DND-41 (cell line): ENCODE results near the gene MRRF.

Experiments
- ATAC-seq: fragments of 200-7000 bp; cut with Tn5 transposase; 3 replicates; pipeline ENCODE4 v1.9.1; 2021; ENCODE audit warnings: low read depth; ENCODE audit not compliant: insufficient read depth
- DNase-seq: peaks from one replicate; pipeline ENCODE4 v3.0.0-alpha.2; 2020
- H2AFZ ChIP-seq: 2 replicates; pipeline ENCODE4 v1.6.0; 2012; ENCODE audit warnings: low read depth, low read length
- H3K27ac ChIP-seq: 2 replicates; pipeline ENCODE4 v1.5.1; 2012; ENCODE audit warnings: low read length, inconsistent platforms
- H3K27me3 ChIP-seq: fragments of 200-600 bp; sonication (generic); 2 replicates; pipeline ENCODE4 v1.6.0; 2012; ENCODE audit warnings: low read length, mild to moderate bottlenecking, inconsistent platforms; ENCODE audit not compliant: insufficient read depth, poor library complexity
- H3K36me3 ChIP-seq: 2 replicates; pipeline ENCODE4 v1.5.1; 2012; ENCODE audit warnings: low read length, inconsistent platforms; ENCODE audit not compliant: insufficient read depth
- H3K4me1 ChIP-seq: 2 replicates; pipeline ENCODE4 v1.5.1; 2012; ENCODE audit warnings: mild to moderate bottlenecking, low read length; ENCODE audit not compliant: insufficient read depth
- H3K4me2 ChIP-seq: 2 replicates; pipeline ENCODE4 v1.6.0; 2012; ENCODE audit warnings: mild to moderate bottlenecking, moderate library complexity, low read length, inconsistent platforms; ENCODE audit not compliant: insufficient read depth
- H3K4me3 ChIP-seq, 2 experiments: fragments of 200-600 bp in 1 of 2; shearing (Covaris generic) in 1 of 2; 2 replicates each; pipeline ENCODE4 v1.5.1; 2012 to 2016; ENCODE audit warnings: inconsistent platforms in 2 of 2, low read length in 2 of 2, mild to moderate bottlenecking in 2 of 2, low read depth in 1 of 2, moderate library complexity in 1 of 2
- H3K79me2 ChIP-seq: 2 replicates; pipeline ENCODE4 v1.6.0; 2012; ENCODE audit warnings: low read length, inconsistent platforms; ENCODE audit not compliant: insufficient read depth
- H3K9ac ChIP-seq: 2 replicates; pipeline ENCODE4 v1.6.0; 2012; ENCODE audit warnings: low read depth, mild to moderate bottlenecking, inconsistent platforms, low read length, moderate library complexity
- H3K9me3 ChIP-seq: 2 replicates; pipeline ENCODE4 v1.5.1; 2012; ENCODE audit warnings: low read length, moderate library complexity, mild to moderate bottlenecking, inconsistent platforms; ENCODE audit not compliant: insufficient read depth, severe bottlenecking
- H4K20me1 ChIP-seq: 2 replicates; pipeline ENCODE4 v1.6.0; 2012; ENCODE audit warnings: low read length; ENCODE audit not compliant: insufficient read depth
- EZH2 ChIP-seq: IDR thresholded peaks from 3 replicates; pipeline ENCODE4 v1.6.1; 2012; ENCODE audit warnings: borderline replicate concordance, low read depth, mild to moderate bottlenecking, moderate library complexity, low read length, inconsistent platforms; ENCODE audit not compliant: severe bottlenecking
- TF ChIP-seq, protein P1 (sequence below): IDR thresholded peaks from 2 replicates; pipeline ENCODE4 v1.5.1; 2012; ENCODE audit warnings: borderline replicate concordance, low read length, moderate library complexity, mild to moderate bottlenecking; ENCODE audit not compliant: poor library complexity, severe bottlenecking; ENCODE audit errors: extremely low read depth

MRRF gene

DNA sequence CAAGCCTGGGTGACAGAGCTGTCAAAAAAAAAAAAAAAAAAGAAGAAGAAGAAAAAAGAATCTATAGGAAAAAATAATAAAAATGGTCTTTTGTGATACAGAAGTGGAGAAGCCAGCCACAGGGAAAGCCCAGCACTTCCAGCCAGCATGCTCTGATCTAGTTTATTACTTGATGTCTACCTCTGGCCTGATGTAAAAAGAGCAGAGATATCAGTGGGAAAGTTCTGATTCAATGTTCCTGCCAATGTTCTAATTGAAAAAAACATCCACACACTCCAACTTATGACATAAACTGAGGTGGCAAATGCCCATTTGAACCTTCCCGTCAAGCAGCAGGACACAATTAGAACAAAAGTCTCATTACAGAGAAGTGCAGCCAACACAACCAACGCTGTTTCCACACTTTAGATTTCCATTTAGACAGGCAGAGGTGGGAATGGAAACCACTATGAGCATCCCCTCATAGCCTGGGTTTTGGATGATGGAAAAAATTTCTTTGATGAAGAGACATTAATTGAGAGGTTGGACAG is 5.7 kb upstream of the MRRF start:
- Histone ChIP-seq H3K4me3 (no peak overlapping the region), H3K4me2 (no peak overlapping the region), H2AFZ (no peak overlapping the region), H4K20me1 (peaks cover 10% of the 10 kb centered on the region), H3K9ac (no peak overlapping the region), H3K27ac (no peak overlapping the region), H3K79me2 (peaks cover 31% of the 10 kb centered on the region), H3K36me3 (peaks cover 29% of the 10 kb centered on the region), H3K9me3 (no peaks in the 10 kb centered on the region), H3K4me1 (peaks cover 25% of the 10 kb centered on the region), H3K27me3 (no peaks in the 10 kb centered on the region)
- no peak for DNase-seq
- ATAC-seq = no peak
- TF ChIP-seq, protein P1, sequence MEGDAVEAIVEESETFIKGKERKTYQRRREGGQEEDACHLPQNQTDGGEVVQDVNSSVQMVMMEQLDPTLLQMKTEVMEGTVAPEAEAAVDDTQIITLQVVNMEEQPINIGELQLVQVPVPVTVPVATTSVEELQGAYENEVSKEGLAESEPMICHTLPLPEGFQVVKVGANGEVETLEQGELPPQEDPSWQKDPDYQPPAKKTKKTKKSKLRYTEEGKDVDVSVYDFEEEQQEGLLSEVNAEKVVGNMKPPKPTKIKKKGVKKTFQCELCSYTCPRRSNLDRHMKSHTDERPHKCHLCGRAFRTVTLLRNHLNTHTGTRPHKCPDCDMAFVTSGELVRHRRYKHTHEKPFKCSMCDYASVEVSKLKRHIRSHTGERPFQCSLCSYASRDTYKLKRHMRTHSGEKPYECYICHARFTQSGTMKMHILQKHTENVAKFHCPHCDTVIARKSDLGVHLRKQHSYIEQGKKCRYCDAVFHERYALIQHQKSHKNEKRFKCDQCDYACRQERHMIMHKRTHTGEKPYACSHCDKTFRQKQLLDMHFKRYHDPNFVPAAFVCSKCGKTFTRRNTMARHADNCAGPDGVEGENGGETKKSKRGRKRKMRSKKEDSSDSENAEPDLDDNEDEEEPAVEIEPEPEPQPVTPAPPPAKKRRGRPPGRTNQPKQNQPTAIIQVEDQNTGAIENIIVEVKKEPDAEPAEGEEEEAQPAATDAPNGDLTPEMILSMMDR = no peak

DNA sequence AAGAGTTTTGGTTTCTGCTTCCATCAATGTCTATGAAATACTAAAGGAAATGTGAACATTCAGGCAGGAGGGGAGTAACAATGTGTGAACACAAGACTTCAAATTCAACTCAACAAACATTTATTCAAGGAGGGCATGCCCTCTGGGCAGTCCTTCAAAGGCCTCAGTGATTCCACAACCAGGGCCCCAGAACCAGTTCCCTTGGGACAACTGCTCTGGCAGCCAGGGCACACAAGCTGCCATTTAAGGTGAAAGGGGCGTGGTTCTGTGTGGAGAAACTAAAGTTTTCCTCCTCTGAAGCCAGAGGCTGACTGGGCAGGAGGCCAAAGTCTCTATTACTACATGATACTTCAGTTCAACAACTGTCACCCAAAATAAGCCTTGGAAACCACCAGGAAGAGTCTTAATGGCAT is 3.2 kb upstream of the MRRF start:
- TF ChIP-seq, protein P1 = no peak
- TF ChIP-seq EZH2 = no peak
- Histone ChIP-seq H3K27ac (no peak overlapping the region), H4K20me1 (peaks cover 5% of the 10 kb centered on the region; the same call in 1 of the 2 replicates), H3K9ac (no peak overlapping the region), H2AFZ (no peak overlapping the region), H3K9me3 (no peaks in the 10 kb centered on the region), H3K4me1 (peaks cover 38% of the 10 kb centered on the region), H3K4me3 (no peak overlapping the region), H3K36me3 (peaks cover 24% of the 10 kb centered on the region), H3K4me2 (peak overlapping the region; percentile 39; the same call in 1 of the 2 replicates), H3K27me3 (no peaks in the 10 kb centered on the region), H3K79me2 (peaks cover 54% of the 10 kb centered on the region)
- ATAC-seq (no peak), DNase-seq (no peak)

DNA sequence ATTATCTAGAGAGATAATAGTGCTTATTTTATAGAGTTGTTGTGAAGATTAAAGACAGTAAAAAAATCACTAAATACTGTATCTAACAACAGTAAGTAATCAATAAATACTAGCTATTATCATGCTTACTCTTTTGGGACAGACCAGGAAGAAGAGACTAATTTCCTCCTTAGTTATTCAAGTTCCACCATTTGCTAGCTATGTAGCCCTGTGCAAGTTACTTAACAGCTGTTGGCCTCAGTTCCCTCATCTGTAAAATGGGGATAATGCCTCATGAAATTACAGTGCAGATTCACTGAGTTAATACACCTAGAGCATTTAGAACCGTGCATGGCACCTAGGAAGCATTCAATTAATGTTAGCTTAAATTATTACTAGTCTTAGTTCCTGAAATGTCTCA is 2.6 kb upstream of the MRRF start:
- ATAC-seq = no peak
- H3K79me2 ChIP-seq = peaks cover 55% of the 10 kb centered on the region

More for the DNA sequence above, 2.6 kb upstream of the MRRF start:
- Histone ChIP-seq H3K27ac (no peak overlapping the region), H3K4me2 (peak overlapping the region; percentile 39; the same call in 1 of the 2 replicates), H3K9ac (no peak overlapping the region), H2AFZ (no peak overlapping the region), H3K9me3 (no peaks in the 10 kb centered on the region), H4K20me1 (peaks cover 5% of the 10 kb centered on the region; the same call in 1 of the 2 replicates), H3K4me1 (peaks cover 40% of the 10 kb centered on the region), H3K4me3 (no peak overlapping the region), H3K27me3 (no peaks in the 10 kb centered on the region), H3K36me3 (peaks cover 24% of the 10 kb centered on the region)
- no peak for DNase-seq
- TF ChIP-seq EZH2 = no peak
- TF ChIP-seq, protein P1 = no peak
